Measurements from ENCODE around the gene ALDH1A3. TPM values are rescaled to one million over a fixed set of nuclear protein-coding genes. Genes with fewer than 3 reads are reported as not detected.

ALDH1A3 gene
- 14.9 and 46.4 TPM in 2 replicates for total RNA-seq

GRCh38 chr15:100879464-100880138 lies at the start of gene ALDH1A3:
TSS of gene ALDH1A3 (plus strand) at chr15:100879831. CDS start at chr15:100879908, 77 bp downstream.

GRCh38 chr15:100918690-100919480 lies 39.3 kb downstream of the ALDH1A3 start, which contains the start of gene LRRK1:
TSS of gene LRRK1 (plus strand) at chr15:100919357. CDS start at chr15:100924633, 5,276 bp downstream.

Other genes with a start within 250 kb of the ALDH1A3 start
- 5.2 and 9.0 TPM in 2 replicates for gene LRRK1, start 39.5 kb downstream of the ALDH1A3 start, total RNA-seq